ENCODE results near the gene ITGA2.

ITGA2 gene

GRCh38 chr5:52989781-52990527 lies 802 bp downstream of the ITGA2 start:
- peak; percentile 4 for DNase-seq

DNA sequence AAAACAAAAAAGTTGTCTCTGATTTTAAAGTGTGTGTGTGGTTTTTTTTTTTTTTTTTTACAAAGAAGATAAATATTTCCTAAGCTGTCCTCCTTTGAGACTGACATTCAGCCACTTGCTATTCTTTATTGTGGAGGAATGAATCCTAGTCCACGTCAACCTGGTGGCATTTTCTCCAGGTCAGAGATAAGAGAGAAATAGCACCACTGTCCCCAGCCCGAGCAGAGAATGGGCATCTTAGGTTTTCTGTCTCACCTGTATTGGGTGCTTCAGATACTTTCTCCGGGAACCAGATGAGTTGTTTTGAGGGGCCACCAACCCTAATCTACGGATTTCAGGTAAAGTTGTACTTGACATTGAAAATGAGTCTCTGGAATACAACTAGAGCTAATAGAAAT lies 1.4 kb downstream of the ITGA2 start:
- DNase-seq, result no peak

DNA sequence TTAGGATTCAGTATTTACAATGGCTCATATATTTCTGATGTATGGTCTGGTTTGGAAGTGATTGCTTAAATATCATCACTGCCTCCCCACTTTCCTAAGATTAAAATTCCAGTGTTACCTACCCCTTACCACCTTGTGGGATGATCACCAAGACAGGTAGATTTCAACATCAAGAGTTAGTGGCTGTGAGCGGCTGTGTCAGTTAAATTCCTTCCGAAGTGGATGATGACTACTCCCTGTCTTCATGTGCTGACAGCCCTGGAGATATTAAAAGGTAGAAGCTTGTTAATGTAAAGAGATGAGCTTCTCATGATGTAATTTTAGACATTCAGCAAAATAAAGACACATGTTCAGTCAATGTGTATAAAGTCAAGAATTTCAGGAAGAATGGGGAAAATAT lies 4.2 kb downstream of the ITGA2 start:
- no peak for DNase-seq

DNA sequence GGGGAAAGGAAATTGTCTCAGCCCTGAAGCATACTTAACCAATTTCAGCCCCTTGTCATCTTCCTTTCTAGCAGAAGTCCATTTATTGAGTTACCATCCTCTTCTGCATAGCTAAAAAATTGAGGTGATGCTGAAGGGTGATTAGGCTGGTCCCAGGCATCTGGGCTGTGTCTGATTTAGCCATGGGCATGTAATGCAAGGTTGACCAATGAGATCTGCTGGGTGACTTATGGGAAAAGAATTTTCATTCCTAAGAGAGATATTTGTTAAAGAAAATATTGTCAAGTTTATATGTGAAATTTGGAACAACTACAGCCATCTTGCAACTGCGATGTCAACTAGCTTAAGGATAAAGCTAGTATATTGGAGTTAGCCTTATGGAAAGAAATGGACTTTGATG lies 5.1 kb downstream of the ITGA2 start:
- DNase-seq, result no peak

DNA sequence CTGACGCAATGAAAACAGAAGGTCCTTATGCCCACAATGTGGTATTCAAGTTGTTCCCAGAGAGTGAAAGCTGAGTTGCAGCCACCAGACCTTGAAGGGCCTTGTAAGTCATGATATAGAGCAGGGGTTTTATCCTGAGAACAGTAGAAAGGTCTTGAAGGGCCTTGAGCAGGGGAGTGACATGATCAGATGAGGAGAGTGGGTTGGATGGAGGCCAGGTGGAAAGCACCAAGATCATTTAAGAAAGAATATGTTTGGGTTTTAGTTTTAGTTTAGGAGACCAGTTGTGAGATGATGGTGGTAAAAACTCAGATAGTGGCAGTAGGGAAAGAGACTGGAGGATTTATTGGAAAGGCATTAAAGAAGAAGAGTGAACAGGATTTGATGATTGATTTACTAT lies 5.9 kb downstream of the ITGA2 start:
- DNase-seq, result no peak

DNA sequence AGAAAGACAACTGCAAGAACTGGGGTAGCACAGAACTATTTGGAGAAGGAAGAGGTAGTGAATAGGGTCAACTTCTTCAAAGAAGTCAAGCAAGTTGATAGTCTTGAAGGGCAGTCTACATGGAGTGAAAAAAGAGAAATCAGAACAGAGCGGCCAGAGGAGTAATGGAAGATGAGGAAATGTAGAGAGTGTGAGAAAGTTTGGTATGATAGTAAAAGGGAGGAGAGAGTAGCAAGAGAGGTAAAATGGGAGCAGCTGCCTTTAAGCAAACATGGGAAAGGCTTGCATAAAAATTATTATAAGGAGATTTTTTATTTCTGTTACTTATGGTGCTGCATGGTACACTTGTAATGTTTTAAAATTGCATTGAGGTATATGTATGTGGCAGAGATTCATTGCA lies 6.8 kb downstream of the ITGA2 start:
- DNase-seq, result no peak

GRCh38 chr5:52996979-52997378 lies 7.8 kb downstream of the ITGA2 start:
- no peak for DNase-seq

DNA sequence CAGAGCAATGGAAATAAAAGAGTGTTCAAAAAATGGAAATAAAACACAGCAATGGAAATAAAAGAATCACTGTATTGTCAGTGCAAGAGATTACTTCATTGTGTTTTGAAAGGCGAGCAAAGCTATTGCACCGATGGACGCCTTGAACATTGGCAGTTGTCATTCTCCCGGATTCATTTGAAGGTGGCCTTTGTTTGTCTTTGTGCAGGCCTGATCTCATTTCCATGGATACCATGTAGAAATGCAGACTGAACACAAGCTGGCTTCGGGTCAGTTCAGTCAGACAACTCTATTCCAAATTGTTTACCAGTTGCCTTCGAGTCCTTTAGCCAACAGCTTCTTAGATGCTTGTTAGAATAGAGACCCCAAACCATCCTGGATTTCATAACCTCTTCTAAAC lies 8.3 kb downstream of the ITGA2 start:
- no peak for DNase-seq

- DNase-seq, result no peak
Observed at GRCh38 chr5:52998552-52999313, 9.6 kb downstream of the ITGA2 start.

DNA sequence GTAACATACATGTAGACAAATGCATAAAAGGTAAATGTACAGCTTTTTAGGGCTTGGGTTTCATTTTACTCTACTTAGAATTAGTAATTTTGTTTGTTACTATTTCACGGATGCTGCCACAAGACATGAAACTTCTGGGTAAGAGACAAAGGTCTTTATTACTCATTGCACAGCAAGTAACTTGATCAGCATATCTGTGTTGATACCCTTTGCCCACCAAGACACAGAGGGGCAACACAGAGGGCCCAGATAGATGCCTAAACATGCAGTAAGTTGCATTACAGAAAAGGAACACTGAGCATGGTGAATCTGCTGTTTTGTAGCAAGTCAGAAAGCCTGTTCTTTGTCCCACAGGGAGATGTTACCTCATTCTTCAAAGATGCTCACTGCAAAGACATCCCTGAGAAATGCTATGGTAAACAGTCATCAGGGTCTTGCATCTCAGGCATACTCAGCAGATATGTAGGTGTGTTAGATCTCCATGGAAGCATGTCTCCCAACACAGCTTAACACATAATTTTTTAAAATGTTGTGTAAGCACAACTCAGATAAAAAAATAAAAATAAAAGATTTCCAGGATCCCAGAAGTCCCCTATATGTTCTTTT lies 10.3 kb downstream of the ITGA2 start:
- no peak for DNase-seq

DNA sequence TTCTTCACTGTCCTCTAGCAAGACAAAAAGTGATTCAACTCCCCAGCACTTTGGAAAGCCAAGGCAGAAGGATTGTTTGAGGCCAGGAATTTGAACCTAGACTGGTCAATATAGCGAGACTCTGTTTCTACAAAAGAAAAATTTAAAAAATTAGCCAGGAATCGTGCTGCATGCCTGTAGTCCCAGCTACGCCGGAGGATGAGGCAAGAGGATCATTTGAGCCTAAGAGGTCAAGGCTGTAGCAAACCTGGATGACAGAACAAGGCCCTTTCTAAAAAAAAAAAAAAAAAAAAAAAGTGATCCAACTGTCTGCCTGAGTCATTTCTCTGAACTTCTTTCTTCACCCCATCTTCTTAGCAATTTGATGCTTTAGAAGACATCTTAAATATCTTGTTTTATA lies 12.4 kb downstream of the ITGA2 start:
- DNase-seq, result no peak

DNA sequence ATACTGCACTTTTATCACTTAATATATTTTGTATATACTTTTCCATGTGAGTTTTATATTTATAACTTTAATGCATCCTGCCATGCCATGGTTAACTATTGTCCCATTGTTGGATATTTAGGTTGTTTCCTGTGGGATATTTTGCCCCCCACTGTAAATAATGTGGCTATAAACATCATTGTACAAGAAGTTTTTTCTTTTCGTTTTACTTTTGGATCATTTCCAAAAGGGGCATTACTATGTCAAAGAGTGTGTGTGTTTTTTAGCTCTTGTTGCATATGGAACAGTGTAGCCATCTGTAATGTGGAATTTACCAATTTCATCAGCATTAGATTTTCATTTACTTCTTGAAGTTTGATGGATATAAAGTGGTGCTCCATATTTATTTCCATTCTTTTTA lies 13.3 kb downstream of the ITGA2 start:
- DNase-seq, result no peak

DNA sequence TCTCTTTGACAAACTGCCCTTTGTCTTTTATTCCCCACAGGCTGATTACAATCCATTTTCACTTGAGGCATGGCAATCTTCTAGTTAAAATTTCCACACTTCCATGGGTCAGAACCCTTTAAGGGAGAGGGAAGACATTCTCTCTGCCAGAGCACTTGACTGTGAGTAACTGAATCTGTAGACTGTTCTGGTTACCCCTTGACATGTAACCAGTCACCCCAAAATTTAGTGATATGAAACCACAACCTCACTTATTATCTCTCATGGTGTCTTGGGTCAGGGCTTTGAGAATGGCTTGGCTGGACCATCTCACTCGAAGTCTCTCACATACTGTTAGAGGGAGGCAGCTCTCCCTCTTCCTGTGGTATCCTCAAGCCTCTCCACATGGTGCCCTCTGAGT lies 14.0 kb downstream of the ITGA2 start:
- no peak for DNase-seq

DNA sequence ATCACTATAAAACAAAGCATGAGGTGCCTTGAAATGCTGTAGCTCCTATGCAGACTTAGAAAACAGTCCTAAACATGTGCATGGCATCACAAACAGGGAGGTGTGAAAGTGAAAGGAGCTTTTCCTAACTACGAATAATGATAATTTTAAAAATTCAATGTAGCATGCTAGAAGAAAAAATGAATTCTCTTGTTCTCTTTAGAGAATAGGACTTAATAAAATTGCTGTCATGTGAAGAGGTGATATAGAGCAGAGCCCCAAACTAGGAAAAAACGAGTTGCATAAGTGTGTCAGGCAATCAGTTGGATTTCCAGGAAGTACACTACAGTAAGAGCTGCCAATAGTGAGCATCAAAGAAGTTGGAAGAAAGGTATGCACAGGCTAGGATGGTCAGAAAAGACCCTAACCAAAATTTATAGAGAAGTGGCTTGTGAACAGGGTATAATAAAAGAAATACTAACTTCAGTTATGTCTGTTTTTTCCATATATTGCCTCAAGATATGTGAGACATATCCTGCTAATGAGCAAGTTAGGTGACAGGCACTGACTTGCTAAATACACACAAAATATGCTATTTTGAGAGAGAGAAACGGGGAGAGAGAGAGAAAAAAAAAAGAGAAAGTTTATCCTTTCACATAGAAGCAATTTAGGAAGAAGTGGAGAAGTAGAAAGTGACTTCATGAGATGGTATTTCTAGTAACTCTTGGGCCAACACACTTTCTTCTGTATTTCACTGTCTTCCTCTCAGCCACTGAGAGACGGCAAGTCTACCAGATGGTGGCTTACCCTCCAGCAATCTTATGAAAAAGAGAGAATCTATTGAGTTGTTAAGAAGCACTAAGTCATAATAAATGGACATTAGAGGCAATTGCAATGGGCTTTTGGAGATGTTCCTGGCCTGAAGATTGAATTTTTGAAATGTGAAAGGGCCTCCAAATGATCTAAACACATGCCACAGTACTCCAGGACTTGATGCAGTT lies 18.0 kb downstream of the ITGA2 start:
- no peak for DNase-seq

DNA sequence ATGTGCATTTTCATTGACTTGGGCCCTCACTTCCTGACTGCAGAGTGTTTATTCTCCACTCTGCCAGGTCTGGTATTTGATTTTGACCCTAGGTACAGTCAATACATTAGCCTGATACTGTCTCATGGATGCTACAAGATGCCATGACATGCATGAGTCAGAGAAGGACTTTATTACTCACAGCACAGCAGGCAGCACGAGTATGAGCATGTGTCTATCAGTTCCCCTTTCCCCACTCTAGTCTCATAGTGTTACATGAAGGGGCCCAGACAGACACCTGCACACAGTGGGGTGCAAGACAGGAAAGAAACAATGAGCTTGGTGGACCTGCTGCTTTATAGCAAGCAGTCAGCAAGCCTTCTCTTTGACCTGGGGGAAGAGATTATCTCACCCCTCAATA lies 19.6 kb downstream of the ITGA2 start:
- DNase-seq, result no peak

GRCh38 chr5:53009816-53010215 lies 20.7 kb downstream of the ITGA2 start:
- no peak for DNase-seq

- DNase-seq, result no peak
Observed at GRCh38 chr5:53010814-53011213, 21.7 kb downstream of the ITGA2 start.

GRCh38 chr5:53011233-53011632 lies 22.1 kb downstream of the ITGA2 start:
- DNase-seq, result no peak

DNA sequence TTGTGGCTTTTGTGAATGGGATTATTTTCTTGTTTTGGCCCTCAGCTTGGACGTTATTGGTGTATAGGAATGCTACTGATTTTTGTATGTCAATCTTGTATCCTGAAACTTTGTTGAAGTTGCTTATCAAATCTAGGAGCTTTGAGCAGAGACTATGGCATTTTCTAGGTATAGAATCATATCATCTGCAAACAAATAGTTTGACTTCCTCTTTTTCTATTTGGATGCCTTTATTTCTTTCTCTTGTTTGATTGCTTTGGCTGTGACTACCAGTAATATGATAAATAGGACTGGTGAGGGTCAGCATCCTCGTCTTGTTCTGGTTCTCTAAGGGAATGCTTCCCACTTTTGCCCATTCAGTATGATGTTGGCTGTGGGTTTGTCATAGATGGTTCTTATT lies 24.7 kb downstream of the ITGA2 start:
- DNase-seq, result no peak

DNA sequence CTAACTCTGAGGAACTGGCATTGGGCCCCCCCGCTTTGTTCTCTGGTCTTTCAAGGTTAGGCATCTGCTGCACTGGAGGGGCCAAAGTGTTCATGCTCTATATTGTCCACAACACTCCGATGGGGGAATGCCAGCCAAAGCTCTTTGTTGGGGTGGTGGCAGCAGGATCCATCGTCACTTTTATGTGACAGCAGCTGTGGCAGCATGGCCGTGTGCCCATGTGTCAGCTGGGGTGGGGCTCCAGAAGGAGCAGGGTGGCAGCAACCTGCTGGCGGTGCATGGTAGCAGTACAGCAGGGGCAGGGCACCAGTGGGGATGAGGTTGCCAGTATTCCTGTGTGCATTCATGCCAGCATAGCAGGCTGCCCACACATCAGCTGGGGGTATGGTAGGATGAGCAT lies 28.2 kb downstream of the ITGA2 start:
- DNase-seq, result no peak

- no peak for DNase-seq
Observed at GRCh38 chr5:53017794-53018391, 28.7 kb downstream of the ITGA2 start.

DNA sequence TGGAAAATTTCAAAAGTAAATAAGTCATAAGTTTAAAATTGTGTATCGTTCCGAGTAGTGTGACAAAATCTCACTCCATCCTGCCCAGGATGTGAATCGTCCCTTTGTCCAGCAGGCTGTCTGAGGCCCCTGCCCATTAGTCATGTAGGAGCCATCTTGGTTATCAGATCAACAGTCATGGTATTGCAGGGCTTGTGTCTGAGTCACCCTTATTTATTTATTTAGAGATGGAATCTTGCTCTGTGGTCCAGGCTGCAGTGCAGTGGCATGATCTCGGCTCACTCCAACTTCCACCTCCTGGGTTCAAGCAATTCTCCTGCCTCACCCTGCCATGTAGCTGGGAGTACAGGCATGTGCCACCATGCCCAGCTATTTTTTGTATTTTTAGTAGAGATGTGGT lies 30.2 kb downstream of the ITGA2 start:
- DNase-seq, result no peak
